Kasumi-1 (cell line): Measurements from ENCODE around the gene MYOD1.

Experiments
- DNase-seq, 2 experiments: peaks; one replicate each; lab custom pipeline; 2025; lab: John Stamatoyannopoulos, UW

The MYOD1 gene

GRCh38 chr11:17771415-17771814 is 52.0 kb downstream of the MYOD1 start:
- no peak for DNase-seq
